Mesothelial cell of epicardium (in vitro differentiated cells): ENCODE results near the gene PCYT1A. TPM values are rescaled to one million over a fixed set of nuclear protein-coding genes. Genes with fewer than 3 reads are reported as not detected.

Experiments
- DNase-seq, 2 experiments: peaks; one replicate each; pipeline ENCODE4 v3.0.0; 2021; ENCODE audit warnings: low spot score in 2 of 2; ENCODE audit not compliant: unreplicated experiment in 2 of 2
- H3K27ac Mint-ChIP-seq: 2 replicates; pipeline ENCODE4 v1.8.0; 2021; ENCODE audit warnings: mixed read lengths
- H3K27me3 Mint-ChIP-seq: 2 replicates; pipeline ENCODE4 v1.8.0; 2021; ENCODE audit warnings: low read depth, mixed read lengths
- H3K36me3 Mint-ChIP-seq: 2 replicates; pipeline ENCODE4 v1.8.0; 2021; ENCODE audit warnings: mixed read lengths
- H3K4me1 Mint-ChIP-seq: 2 replicates; pipeline ENCODE4 v1.8.0; 2021; ENCODE audit warnings: mixed read lengths
- H3K4me3 Mint-ChIP-seq: 2 replicates; pipeline ENCODE4 v1.8.0; 2021; ENCODE audit warnings: mild to moderate bottlenecking, moderate library complexity, mixed read lengths
- H3K9me3 Mint-ChIP-seq: 2 replicates; pipeline ENCODE4 v1.8.0; 2021; ENCODE audit warnings: mixed read lengths
- CTCF ChIP-seq: fragments of 200-600 bp; sonication (generic); IDR thresholded peaks from one replicate; pipeline ENCODE4 v1.5.0; 2021; ENCODE audit warnings: antibody characterized with exemption; ENCODE audit not compliant: unreplicated experiment
- total RNA-seq: library from RNA; stranded (reverse); gene quantifications from 3 replicates; pipeline ENCODE4 v1.2.1, GENCODE V29; 2021

Gene PCYT1A
- total RNA-seq, 1 donor from 2014 or later: 40.0 TPM

DNA sequence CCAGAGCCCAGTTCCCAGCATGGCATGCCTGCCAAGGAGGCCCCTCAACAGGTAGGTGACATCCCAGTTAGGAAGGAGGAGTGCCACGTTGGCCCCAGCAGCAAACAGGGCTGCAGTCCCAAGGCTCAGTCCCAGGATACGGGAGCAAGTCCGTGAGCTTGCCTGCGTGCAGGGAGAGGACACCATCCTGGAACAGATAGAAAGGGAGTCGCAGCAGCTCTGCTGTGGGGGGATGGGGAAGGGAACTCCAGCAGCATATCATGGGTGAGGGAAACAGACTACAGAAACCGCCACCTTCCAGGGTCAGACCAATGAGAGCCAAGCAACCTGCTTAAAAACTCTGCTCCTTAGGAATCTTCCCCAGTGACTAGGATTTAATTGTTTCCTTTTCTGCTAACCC, 39.9 kb upstream of the PCYT1A start:
- TF ChIP-seq CTCF: no peak
- H3K36me3 Mint-ChIP-seq: no peaks in the 10 kb centered on the region
- H3K9me3 Mint-ChIP-seq: no peaks in the 10 kb centered on the region
- no peaks in the 10 kb centered on the region for H3K27me3 Mint-ChIP-seq
- H3K27ac Mint-ChIP-seq: no peak overlapping the region
- H3K4me1 Mint-ChIP-seq: peaks cover 4% of the 10 kb centered on the region
- no peak for DNase-seq
- H3K4me3 Mint-ChIP-seq: no peak overlapping the region

DNA sequence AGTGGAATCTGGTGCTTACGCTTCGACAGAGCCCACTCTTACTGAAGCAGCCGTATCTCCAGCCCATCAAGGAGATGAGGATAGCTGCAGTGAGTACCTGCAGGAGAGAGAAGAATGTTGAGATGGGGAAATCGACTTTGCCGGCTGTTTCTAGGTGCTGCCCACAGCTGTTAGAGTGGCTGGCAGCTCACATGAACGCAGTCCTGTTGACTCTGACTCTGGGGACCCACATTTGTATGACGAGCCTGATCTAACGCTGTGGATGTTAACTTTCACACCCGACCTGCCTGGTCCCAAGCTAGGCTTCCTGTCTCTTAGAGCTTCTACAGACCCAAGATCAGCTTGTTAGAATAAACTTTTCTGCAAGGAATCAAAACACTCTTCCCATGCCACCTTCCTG, 39.4 kb upstream of the PCYT1A start:
- no peaks in the 10 kb centered on the region for H3K36me3 Mint-ChIP-seq
- DNase-seq: no peak
- peaks cover 4% of the 10 kb centered on the region for H3K4me1 Mint-ChIP-seq
- H3K4me3 Mint-ChIP-seq: no peak overlapping the region
- H3K9me3 Mint-ChIP-seq: no peaks in the 10 kb centered on the region
- no peak overlapping the region for H3K27ac Mint-ChIP-seq
- TF ChIP-seq CTCF: no peak
- H3K27me3 Mint-ChIP-seq: no peaks in the 10 kb centered on the region

GRCh38 chr3:196323691-196324090, 36.2 kb upstream of the PCYT1A start:
- Mint-ChIP-seq H3K36me3 (no peaks in the 10 kb centered on the region), H3K4me3 (no peak overlapping the region), H3K27ac (no peak overlapping the region), H3K27me3 (no peaks in the 10 kb centered on the region), H3K9me3 (no peaks in the 10 kb centered on the region), H3K4me1 (peaks cover 4% of the 10 kb centered on the region)
- DNase-seq: no peak
- TF ChIP-seq CTCF: no peak

- Mint-ChIP-seq H3K27me3 (no peaks in the 10 kb centered on the region), H3K36me3 (no peaks in the 10 kb centered on the region), H3K4me3 (no peak overlapping the region), H3K4me1 (peaks cover 4% of the 10 kb centered on the region), H3K27ac (no peak overlapping the region), H3K9me3 (no peaks in the 10 kb centered on the region)
- no peak for DNase-seq
- no peak for TF ChIP-seq CTCF
Observed at GRCh38 chr3:196323016-196323415, 35.5 kb upstream of the PCYT1A start.

GRCh38 chr3:196321162-196321561, 33.6 kb upstream of the PCYT1A start:
- Mint-ChIP-seq H3K36me3 (no peaks in the 10 kb centered on the region), H3K27me3 (no peaks in the 10 kb centered on the region), H3K27ac (no peak overlapping the region), H3K9me3 (no peaks in the 10 kb centered on the region), H3K4me3 (no peak overlapping the region), H3K4me1 (no peaks in the 10 kb centered on the region)
- DNase-seq: no peak
- TF ChIP-seq CTCF: no peak

- H3K27me3 Mint-ChIP-seq: no peaks in the 10 kb centered on the region
- H3K4me3 Mint-ChIP-seq: peak overlapping the region; percentile 43
- H3K4me1 Mint-ChIP-seq: no peaks in the 10 kb centered on the region
- H3K36me3 Mint-ChIP-seq: no peaks in the 10 kb centered on the region
- peak overlapping the region; percentile 71 for H3K27ac Mint-ChIP-seq
- H3K9me3 Mint-ChIP-seq: no peaks in the 10 kb centered on the region
- TF ChIP-seq CTCF: no peak
- DNase-seq: no peak
Observed at GRCh38 chr3:196320137-196320536, 32.6 kb upstream of the PCYT1A start.
